Measurements from ENCODE around the gene SPINT4.

GRCh38 chr20:45732199-45732598, 10.1 kb downstream of the SPINT4 start:
- TF ChIP-seq FOXA1 (IDR thresholded peaks at IDR 0.05): no peak
- no peak for TF ChIP-seq TARDBP (IDR thresholded peaks at IDR 0.05)
- no peak for TF ChIP-seq NFRKB (IDR thresholded peaks at IDR 0.05)
- TF ChIP-seq FOXK2 (IDR thresholded peaks at IDR 0.05): no peak
